ENCODE results near the gene TRAPPC10.

- no peak for TF ChIP-seq POLR2A (IDR thresholded peaks at IDR 0.05; ENCODE audit: low read depth, low read length)
- TF ChIP-seq ASH2L (IDR thresholded peaks at IDR 0.05; ENCODE audit: borderline replicate concordance, low read depth) = no peak
- no peak for TF ChIP-seq CTCF (IDR thresholded peaks at IDR 0.05 in 2 of 3, conservative IDR thresholded peaks at IDR 0.05 in 1 of 3; ENCODE audit: control insufficient read depth in 2 of 3, extremely low read depth in 1 of 3, insufficient read depth in 1 of 3, low read depth in 3 of 3, low read length in 3 of 3)
- TF ChIP-seq SIN3A (IDR thresholded peaks at IDR 0.05; ENCODE audit: low read depth, low read length) = no peak
- TF ChIP-seq USF1 (IDR thresholded peaks at IDR 0.05; ENCODE audit: borderline replicate concordance, extremely low read length, insufficient read depth, low read depth, low read length) = no peak
- no peak for TF ChIP-seq NFIC (IDR thresholded peaks at IDR 0.05; ENCODE audit: low read depth, low read length)
- TF ChIP-seq TAF1 (IDR thresholded peaks at IDR 0.05; ENCODE audit: borderline replicate concordance, low read depth, low read length) = no peak
- TF ChIP-seq EZH2 (IDR thresholded peaks at IDR 0.05; ENCODE audit: borderline replicate concordance, control insufficient read depth, low read depth, low read length) = no peak
- TF ChIP-seq PRDM15 (CRISPR knock-in tag; IDR thresholded peaks at IDR 0.05) = no peak
- no peak for TF ChIP-seq BHLHE40 (IDR thresholded peaks at IDR 0.05; ENCODE audit: borderline replicate concordance in 1 of 2, low read depth in 2 of 2, low read length in 1 of 2)
- no peak for TF ChIP-seq PAX5 (IDR thresholded peaks at IDR 0.05; ENCODE audit: borderline replicate concordance, low read depth, low read length)
- no peak for TF ChIP-seq MAX (IDR thresholded peaks at IDR 0.05; ENCODE audit: low read depth, low read length)
Measured at GRCh38 chr21:43992121-43992520, 20.0 kb upstream of the TRAPPC10 start.

All from GM12878 (cell line).